Dermis blood vessel endothelial cell (primary cell): Measurements from ENCODE around the gene GRIN2A. TPM values are rescaled to one million over a fixed set of nuclear protein-coding genes. Genes with fewer than 3 reads are reported as not detected.

ENCODE experiments used
- DNase-seq: peaks from one replicate; pipeline ENCODE4 v3.0.0; 2010
- total RNA-seq: library from RNA; depleted of rRNA; stranded (reverse); fragments of >200 nt; gene quantifications from 2 replicates; pipeline ENCODE4 v1.2.3, GENCODE V29; 2014

GRIN2A gene
- total RNA-seq, 1 donor from 2014 or later: not detected

DNA sequence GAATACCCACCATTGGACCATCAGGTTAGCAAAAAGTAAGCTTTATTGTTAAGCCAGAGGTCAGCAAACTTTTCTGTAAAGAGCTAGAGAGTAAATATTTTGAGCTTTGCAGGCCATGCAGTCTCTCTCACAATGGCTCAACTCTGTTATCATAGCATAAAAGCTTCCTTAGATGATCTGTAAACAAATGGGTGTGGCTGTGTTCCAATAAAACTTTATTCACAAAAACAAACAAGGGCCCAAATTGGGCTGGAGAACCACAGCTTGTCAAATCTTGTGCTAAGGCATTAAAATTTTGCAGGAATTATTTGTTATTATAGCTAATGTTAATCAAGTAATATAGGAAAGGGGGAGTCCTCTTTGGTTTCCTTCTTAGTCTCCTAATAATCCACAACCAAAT, 153.6 kb downstream of the GRIN2A start:
- DNase-seq: no peak

DNA sequence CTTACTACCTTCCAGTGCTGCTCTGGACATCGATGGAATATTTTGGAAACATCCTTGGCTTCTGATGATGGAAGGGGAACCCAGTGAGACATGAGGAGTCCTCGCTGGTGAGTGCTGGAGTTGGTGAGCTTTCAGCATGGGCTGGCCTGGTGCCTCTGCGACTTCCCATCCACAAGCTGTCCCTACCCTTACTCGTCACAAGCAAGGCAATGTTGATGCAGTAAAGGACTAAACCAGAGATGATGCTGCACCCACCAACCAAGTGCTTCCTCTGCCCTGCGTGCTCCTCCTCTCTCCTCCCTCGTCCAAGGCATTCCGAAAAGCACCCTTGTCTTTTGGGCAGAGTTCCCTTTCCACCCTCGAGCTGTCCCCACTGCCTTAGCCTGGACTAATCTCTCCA, 154.7 kb downstream of the GRIN2A start:
- DNase-seq: no peak

DNA sequence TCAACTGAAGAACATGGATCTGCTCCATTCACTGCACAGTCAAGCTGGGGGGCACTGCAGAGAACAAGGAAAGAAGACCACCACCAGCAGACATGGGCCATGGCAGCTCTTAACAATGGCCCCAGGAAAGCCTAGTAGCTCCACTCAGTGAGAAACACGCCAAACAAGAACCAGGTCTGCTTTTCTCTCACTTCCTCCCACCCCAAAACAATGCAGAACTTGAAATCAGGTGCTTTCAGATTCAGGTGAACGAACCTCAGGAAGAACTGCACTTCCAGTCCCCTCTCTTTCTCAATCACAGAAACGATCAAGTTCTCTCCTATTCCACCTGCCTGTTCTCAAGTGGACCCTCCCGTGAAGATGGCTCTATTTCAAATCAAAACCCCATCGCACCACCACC, 155.6 kb downstream of the GRIN2A start:
- DNase-seq: no peak

DNA sequence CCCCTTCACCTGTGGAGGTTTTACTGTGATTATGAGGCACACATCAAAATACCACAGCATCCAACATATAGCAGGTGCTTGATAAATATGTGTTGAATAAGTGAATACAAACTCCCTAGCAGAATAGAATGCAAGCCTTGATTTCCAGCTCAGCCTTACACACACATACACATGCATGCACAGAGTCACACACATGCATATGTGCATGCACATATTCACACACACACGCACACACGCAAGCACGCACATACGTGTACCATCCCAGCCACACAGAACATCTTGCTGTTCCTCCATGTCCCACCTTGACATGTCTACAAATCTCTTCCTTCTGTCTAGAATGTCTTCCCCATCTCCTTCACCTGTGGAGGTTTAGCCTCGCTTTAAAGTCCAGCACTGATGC, 160.1 kb downstream of the GRIN2A start:
- DNase-seq: no peak

DNA sequence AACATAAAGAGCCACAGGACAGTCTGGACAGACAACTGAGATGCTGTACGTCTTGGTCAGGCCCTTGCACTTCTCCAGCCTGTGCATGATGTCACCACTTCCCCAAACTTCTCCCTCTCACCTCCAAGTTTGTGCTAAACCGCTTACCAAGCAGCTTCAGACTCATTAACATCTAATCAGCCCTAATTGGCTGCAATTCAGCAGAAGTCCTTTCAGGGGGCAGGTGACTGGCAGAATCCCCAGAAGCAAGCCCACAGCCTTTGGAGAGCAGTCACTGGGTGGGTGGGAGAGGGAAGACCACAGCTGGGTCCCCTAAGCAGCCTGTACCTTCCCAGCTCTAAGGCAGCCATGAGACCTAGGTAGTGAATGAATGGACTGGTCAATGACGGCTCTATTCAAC, 161.4 kb downstream of the GRIN2A start:
- DNase-seq: no peak

DNA sequence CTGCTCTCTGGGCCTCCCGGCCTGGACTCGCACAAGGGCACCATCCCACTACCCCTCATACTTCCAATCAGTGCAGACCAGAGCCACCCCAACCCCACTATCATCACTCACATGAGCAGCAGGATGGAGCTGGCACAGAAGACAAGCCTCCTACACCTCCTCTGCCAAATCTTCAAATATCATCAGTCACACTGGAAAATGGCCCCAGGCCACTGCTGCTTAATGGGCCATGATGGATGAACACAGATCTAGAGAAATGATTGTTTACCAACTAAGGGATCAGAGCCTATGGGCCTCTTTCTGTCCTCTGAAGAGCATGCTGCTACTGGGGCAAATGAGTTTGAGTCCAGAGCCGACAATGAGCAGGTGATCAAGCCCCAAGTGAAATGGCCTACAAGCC, 165.5 kb downstream of the GRIN2A start:
- DNase-seq: no peak

DNA sequence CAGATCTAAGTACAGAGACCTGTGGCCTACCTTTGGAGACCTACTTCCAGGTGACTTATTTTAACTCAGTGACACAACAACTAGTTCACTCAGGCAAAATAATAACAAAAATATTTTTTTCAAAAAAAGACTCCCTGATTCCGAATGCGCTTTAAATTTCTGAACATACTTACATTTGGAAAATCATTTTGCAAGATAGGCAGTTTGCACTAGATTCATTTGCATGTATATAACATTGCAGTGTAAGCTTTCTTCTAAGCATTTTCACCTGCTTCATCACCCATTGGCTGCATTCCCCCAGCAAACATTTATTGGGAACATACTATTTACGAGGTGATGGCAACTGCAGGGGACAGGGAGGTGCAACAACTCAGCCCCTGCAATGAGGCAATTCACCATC, 166.8 kb downstream of the GRIN2A start:
- DNase-seq: no peak

DNA sequence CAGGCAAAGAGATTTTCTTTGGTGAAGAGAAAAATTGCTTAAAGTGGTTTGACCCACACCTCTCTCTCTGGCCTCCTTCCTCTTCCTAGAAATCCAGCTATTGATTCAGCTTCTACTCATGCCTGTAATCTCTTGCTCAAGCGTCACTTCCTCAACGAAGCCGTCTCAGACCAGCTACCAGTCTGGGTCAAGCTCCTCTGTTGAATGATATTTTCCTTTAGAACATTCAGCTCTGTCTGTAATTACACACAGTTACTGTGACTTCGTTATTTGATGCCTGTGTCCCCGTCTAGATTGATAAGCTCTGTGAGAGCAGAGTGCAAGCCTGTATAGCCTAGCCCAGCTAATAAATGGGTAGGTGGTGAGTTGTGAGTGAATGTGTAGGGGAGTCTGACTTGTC, 168.5 kb downstream of the GRIN2A start:
- no peak for DNase-seq

DNA sequence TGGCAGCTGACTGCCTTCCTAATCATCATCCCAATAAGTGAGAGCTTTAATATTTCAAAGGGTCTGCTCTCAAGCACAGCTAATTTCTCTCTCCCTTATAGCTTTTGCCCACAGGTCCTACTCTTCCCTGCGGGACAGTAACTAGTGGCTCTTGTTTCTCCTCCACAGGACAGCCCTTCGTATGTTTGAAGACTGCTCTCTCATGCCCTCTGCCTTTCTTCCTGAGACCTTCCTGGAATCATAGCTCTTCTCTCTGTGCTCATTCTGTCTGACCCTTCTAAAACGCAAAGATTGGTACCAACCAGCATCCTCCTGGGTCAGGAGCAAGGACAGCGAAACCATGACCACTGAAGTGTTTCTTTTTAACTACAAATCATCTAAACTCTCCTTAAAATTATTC, 168.9 kb downstream of the GRIN2A start:
- no peak for DNase-seq

DNA sequence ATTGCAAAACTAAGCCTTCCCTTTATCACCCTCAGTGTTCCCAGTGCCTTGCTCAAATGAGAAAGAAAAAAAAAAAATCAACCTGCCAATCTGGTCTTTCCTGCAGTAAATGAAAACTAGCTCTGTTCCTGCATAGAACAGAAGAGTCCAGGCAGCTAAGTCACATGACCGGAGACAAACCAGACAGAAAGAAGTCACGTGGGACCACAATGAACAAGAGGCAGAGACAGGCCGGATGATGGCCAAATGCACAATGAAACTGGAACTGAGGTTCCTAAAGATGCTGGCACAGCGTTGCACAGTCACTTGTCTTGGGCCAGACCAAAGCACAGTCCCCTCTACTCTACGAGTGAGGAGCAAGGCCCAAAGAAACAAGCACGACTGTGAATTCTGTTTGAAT, 172.5 kb downstream of the GRIN2A start:
- DNase-seq: no peak

DNA sequence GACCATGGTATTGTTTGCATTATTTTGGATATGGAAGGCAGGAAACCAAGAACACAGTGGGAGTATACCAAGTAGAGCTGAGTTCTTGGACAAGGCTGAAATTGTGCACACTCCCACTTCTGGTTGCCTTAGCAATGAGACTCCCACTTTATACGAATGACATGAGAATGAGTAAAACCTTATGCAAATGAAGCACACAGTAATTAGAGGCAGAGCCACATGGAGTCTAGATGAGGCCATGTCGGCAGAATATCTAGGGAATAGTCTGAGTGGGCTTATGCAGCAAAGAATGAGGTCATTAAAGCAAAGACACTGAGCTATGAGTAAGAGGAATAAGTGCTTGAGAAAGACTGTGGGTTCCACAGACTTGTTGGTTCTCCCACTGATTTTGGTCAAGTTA, 178.7 kb downstream of the GRIN2A start:
- DNase-seq: no peak

DNA sequence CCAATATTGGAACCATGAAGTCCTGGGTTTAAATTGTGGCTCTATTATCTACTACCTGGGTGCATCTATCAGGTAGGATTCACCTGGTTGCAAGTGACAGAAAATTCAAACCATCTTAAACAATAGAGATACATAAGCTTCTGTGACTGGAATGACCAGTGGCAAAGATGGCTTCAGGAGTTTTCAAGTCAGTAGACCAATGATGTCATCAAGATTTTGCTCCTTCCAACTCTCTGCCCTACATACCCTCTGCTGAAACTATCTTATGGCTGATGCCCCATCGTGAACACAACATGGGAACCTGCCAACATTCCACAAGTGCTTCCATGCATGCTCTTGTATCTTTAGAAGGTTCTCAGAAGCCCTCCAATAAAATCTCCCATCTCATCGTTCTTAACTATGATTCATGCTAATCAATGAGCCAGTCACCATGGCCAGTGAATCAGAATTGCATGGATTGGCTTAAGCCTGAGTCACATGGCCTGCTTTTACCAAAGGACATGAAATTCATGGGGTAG, 180.9 kb downstream of the GRIN2A start:
- no peak for DNase-seq

DNA sequence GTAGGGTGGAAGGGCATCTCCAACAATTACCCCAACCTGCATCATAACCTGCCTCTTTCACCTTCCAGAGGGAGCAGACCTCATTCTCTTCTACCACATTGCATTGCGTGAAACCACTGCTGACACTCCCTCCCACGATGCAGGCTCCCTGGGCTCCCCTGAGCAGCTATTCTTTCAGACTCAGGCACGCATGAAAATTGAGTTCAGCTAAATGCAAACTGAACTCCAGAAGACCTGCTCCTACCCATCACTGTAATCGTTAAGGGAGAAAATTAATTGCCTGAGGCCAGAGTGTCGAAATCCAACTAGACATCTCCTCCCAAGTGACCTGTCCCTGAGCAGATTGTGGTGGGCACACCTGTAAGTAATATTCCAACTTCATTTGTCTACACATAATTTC, 186.0 kb downstream of the GRIN2A start:
- no peak for DNase-seq

DNA sequence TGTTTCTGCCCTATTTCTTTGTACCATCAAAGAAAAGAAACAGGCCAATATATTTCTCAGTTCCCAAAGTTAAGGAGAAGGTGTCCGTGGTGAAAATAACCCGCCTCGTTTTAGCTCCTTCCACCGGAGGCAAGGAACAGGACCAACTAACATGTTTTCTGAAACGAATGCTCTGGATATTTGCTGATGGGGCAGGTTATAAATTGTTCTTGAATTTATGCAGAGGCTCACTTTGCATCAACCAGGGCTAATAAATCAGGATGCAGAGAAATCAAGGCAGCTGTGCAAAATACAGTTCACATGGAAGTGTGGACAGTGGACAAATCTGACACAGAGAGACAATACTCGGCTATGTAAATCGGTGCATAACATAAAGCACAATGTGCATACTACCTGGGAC, 189.8 kb downstream of the GRIN2A start:
- no peak for DNase-seq

DNA sequence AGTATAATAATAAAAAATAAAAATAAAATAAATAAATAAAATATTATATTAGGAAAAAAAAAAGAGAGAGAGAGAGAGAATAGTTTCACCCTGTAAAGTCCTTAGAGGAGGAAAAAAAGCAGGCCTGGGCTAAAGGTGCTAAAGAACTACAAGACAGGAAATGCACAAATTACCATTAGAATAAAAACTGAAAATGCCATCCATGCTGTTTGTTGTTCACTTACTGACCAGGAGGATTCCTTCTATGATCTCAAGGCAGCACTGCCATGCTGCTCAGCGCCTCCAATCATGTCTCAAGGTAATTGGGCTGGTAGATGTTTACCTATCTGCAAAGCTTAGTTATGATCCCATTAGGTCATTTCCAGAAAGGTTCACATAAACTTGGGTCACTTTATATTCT, 201.2 kb downstream of the GRIN2A start:
- DNase-seq: no peak

DNA sequence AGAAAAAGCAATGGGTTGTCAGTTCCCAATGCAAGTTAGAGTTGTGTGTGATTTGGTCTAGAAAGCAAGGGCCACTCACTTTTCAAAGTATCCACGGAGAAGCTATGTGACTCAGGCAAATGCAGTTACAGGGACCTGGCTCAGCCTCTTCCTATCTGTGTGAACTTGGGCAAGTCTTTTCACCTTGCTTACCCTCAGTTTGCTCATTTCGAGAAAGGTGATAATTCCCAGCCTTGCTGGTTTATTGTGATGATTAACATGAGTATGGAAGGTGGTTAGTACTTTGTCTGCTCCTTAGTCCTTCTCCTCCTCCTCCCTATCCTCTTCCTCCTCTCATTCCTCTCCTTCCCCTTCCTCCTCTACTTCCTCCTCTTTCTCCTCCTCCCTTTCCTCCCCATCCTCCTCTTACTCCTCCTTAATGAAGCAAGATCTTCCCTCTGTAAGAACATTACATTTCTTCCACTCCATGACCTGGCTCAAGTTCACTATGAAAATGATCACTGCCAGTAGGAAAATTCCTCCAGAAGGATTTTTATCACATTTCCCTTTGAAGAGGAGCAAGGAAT, 204.0 kb downstream of the GRIN2A start:
- no peak for DNase-seq

DNA sequence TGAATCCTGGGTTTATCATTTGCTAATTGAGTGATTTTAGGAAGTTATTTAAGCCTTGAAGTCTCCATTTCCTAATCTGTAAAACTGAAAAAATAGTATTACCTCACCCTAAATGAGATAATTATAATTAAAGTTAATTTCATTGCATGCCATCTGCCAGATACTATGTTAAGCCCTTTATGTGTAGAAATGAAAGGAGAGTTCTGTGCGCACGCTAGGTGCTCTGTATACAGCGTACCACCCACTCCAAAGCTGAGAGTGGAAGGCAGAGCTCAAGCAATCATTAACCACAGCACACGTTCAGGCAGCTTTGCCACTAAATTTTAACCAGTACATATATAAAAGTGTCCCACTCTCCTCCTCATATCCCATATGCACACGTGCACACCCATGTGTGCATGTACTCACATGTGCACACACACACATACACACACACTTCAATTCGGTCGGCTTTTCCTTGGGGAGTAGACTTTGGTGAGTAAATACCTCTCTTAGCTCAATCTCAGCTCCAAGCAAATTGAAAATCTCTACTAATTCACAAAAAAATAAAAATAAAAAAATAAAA, 204.8 kb downstream of the GRIN2A start:
- no peak for DNase-seq

DNA sequence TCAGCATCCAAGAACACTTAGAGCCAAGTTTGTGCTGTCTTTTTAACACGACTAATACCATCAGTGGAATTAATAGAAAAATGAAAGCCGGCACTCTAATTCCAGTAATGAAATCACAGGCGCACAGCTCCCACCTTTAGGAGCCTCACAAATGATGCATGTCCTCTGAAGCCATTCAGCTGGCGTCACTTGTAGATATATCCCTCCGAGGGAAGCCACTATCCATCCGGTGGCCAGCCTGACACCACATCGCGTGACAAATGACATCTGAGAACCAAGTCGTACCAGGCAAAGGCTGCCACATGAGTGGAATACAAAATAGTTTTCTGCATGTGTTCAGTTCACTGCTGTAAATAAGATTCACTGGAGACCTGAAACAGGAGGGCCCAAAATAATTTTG, 205.6 kb downstream of the GRIN2A start:
- DNase-seq: no peak

DNA sequence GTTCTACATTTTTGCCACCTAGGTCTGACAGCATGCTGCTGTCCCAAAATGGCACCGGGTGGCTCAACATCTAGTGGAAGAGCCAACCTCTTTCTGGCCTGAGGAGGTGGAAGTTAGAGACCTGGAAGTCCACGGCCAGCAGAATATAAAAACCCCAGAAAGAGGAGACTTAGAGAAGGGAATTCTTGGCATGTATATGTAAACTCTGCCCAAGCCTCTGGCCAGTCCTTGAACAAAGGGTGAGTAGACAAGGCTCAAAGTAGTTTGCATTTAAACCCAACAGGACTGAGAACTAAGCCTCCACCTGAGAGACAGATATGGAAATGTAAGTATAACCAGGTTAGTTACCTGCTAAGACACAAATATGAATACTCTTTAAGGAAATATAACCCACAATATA, 210.3 kb downstream of the GRIN2A start:
- no peak for DNase-seq

DNA sequence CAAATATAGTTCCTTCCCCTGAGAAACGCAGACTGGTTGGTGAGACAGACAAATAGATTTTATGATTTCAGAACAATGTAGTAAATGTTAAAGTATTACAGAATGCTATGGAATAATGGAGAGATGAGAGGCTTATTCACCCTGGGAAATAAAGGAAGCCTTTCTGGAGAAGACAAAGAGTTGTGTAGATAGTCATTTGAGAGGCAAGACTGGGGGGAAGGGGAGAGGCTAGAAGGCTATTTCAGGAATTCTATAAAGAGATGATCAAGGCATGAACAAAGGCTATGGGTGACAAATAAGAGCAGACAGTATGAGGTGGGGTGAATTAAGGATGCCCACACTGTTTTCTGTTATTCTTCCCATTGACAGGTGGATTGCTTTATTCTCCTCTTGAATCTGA, 211.4 kb downstream of the GRIN2A start:
- DNase-seq: no peak

DNA sequence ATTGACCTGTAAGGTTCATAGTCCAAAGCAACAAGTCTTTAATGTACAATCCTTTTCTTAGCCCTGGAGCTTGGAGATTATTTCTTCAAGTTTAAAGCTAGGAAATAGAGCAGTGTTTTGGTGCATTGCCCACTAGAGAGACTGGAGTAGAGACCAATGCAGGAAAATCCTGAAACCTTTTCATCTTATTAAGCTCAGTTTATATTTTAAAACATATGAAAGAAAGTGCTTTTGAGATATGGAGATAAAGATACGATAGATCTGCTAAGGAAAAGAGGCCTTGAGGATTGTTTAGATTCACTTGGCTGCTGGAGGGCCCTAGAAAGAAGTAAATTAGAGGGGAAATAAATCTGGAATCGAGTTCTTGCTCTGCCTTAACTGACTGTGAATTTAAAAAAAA, 212.0 kb downstream of the GRIN2A start:
- DNase-seq: no peak

DNA sequence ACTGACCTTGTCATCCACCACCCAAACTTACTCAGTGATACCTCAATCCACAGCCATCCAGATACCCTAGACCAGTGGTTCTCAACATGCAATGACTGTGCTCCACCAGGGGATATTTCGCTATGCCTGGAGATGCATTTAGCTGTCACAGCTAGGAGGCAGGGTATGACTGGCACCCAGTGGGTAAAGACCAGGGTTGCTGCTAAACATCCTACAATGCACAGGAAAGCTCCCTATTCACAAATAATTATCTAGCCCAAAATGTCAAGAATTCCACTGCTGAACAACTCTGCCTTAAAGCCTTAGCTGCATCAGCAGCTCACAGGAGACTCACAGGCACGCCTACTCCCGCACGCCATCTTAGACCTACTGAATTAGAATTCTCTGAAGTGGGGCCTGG, 212.6 kb downstream of the GRIN2A start:
- no peak for DNase-seq

DNA sequence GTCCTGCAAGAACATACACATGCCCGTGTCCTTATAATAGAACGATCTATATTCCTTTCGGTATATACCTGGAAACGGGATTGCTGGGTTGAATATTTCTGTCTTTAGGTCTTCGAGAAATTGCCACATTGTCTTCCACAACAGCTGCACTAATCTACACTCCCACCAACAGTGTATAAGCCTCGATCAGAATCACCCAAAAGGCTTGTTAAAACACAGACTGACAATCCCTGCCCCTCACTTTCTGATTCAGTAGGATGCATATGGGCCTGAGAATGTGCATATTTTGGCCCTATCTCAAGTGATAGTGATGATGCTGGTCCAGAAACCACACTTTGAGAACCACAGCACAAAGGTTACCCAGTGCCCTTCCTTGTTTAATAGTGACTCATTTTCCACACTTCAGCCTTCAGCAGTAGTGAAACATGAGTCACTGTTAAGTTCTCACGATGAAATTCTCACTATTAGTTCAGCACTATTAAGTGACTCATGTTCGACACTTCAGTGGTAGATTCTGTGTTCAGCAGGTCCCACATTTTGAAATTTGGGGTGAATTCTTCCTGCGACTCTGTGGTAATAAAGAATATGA, 215.6 kb downstream of the GRIN2A start:
- no peak for DNase-seq

DNA sequence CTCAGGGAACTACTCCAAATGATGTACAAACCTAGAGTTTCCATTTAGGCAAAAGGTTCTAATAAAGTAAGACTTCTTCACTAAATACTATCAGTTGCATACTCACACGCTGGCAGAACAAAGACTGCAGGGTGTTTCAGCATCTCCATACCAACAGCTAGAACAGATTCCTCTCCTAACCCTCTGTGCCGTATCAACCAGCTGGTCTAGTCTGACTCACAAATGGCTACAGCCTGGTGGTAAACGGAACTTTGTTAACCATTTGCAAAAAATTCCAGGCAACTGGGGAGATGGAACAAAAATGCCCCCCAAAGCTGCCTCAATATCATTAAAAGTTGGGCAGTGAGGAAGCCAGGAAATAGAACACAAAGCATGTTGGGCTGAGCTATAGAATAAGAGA, 217.1 kb downstream of the GRIN2A start:
- DNase-seq: no peak

DNA sequence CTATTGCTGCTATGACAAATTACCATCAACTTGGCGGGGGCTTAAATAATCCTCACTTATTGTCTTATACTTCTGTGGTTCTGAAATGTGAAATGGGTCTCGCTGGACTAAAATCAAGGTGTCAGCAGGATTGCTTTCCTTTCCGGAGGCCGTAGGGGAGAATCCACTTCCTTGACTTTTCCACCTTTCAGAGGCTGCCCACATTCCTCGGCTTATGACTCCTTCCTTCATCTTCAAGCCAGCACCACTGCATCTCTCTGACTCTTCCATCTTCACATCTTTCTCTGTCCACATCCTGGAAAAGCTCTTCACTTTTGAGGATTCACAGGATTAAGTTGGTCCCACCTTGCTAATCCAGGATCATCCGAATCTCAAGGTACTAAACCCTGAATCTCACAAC, 217.8 kb downstream of the GRIN2A start:
- no peak for DNase-seq
